Activated CD4-positive, alpha-beta T cell treated with anti-CD3 and anti-CD28 coated beads, Interleukin-2, amount 10 ng/mL, durations not matched to agents 24 days and 14 days (primary cell): ENCODE data around the gene PTGER2. TPM values are rescaled to one million over a fixed set of nuclear protein-coding genes. Genes with fewer than 3 reads are reported as not detected.

ENCODE experiments used
- DNase-seq: peaks from one replicate; pipeline ENCODE4 v3.0.0; 2022
- H3K27ac Mint-ChIP-seq: one replicate; pipeline ENCODE4 v1.8.0; 2022; ENCODE audit warnings: mild to moderate bottlenecking, mixed read lengths
- H3K27me3 Mint-ChIP-seq: one replicate; pipeline ENCODE4 v1.8.0; 2022; ENCODE audit warnings: mixed read lengths
- H3K36me3 Mint-ChIP-seq: one replicate; pipeline ENCODE4 v1.8.0; 2022; ENCODE audit warnings: low read depth, mild to moderate bottlenecking, mixed read lengths
- H3K4me1 Mint-ChIP-seq: one replicate; pipeline ENCODE4 v1.8.0; 2021; ENCODE audit warnings: mixed read lengths
- H3K4me3 Mint-ChIP-seq: one replicate; pipeline ENCODE4 v1.8.0; 2022; ENCODE audit warnings: mild to moderate bottlenecking, moderate library complexity, mixed read lengths
- H3K9me3 Mint-ChIP-seq: one replicate; pipeline ENCODE4 v1.8.0; 2021; ENCODE audit warnings: mixed read lengths
- intact Hi-C: fragments of 100-400 bp; cut with micrococcal nuclease; formaldehyde crosslinking; loops from one replicate; pipeline ENCODE4 v1.15.1; 2023
- total RNA-seq: library from RNA; stranded (reverse); gene quantifications from 2 replicates; pipeline ENCODE4 v1.2.3, GENCODE V29; 2022

The PTGER2 gene
- total RNA-seq, 1 donor from 2014 or later = 66.7 TPM

DNA sequence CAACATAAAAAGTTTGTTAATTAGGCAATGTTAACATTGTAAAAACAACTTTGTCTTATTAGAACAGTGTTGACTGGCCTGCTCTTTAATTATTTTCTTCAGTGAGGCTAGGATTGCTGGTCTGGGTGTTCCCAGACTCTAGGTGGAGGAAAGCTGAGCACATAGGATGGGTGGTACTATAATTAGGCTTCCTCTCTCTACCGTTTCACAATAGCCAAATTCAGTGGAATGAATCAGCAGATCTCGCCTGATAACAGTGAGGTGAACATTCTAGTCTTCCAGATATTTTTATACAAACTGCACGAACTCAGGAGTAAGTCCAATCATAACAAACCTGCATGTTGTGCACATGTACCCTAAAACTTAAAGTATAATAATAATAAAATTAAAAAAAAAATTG, 34.7 kb upstream of the PTGER2 start:
- Mint-ChIP-seq H3K27me3 (peaks cover 30% of the 10 kb centered on the region), H3K27ac (no peak overlapping the region)
- intact Hi-C loops = no loop called here

DNA sequence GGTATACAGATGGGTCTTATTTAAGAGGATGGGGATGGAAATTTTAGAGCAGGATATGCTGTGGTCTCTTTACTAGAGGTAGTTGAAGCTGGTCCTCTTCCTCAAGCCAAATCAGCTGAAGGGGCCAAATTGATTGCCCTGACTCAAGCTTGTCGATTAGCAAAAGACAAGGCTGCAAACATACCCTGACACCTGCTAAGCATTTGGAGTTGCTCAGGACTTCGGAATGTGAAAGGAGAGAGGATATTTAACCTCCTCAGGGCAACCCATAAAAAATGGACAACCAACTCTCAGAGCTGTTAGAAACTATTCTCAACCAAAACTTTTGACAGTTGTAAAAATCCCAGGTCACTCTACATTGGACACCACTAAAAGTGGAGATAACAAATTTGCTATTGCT, 31.0 kb upstream of the PTGER2 start:
- H3K4me1 Mint-ChIP-seq = peaks cover 44% of the 10 kb centered on the region
- no peak for DNase-seq
- no peak overlapping the region for H3K4me3 Mint-ChIP-seq
- H3K9me3 Mint-ChIP-seq = peaks cover 13% of the 10 kb centered on the region
- intact Hi-C loops = no loop called here
- H3K27me3 Mint-ChIP-seq = peaks cover 11% of the 10 kb centered on the region
- peaks cover 7% of the 10 kb centered on the region for H3K36me3 Mint-ChIP-seq
- no peak overlapping the region for H3K27ac Mint-ChIP-seq

More for the DNA sequence above, 34.7 kb upstream of the PTGER2 start:
- no peak overlapping the region for H3K4me3 Mint-ChIP-seq
- H3K4me1 Mint-ChIP-seq = peaks cover 19% of the 10 kb centered on the region
- DNase-seq = peak; percentile 56
- peaks cover 11% of the 10 kb centered on the region for H3K9me3 Mint-ChIP-seq
- peaks cover 4% of the 10 kb centered on the region for H3K36me3 Mint-ChIP-seq

DNA sequence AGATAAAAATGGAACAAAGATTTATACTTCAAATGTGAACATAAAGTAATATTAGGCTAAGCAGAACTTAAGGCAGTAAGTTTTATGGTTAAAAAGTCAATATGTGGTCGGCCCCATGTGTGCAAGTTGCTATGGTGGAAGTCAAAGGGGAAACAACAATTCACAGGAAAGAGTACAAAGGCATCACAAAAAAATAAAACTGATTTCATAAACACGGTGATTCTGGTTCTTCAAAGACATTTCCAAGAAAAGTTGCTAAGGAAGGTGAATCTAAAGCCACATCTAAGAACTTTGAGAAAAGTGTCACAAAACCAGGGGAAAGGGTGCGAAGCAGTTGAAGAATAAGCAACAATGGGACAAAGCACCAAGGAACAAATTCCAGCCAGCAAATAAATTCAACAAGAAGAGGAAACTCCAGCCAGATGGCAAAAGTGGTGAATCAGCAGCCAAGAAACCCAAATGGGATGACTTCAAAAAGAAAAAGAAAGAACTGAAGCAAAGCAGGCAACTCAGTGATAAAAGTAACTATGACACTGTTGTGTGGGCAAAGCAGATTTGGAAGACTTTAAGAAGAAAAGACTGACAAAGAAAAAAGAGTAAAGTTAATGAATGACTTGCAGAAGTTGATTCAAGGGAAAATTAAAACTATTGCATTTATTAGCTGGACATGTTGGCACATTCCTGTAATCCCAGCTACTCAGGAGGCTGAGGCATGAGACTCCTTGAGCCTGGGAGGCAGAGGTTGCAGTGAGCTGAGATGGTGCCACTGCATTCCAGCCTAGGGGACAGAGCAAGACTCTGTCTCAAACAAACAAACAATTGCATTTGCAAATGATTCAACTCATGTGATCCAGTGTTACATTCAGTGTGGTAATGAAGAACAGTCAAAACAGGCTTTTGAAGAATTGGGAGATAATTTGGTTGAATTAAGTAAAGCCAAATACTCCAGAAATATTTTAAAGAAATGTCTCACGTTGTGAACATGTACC, 27.2 kb upstream of the PTGER2 start:
- peak; percentile 84 for DNase-seq
- H3K4me3 Mint-ChIP-seq = peak overlapping the region; percentile 69
- peaks cover 7% of the 10 kb centered on the region for H3K36me3 Mint-ChIP-seq
- H3K27ac Mint-ChIP-seq = peak overlapping the region; percentile 87
- intact Hi-C loops = no loop called here
- peaks cover 39% of the 10 kb centered on the region for H3K4me1 Mint-ChIP-seq
- peaks cover 15% of the 10 kb centered on the region for H3K9me3 Mint-ChIP-seq
- H3K27me3 Mint-ChIP-seq = peaks cover 6% of the 10 kb centered on the region

DNA sequence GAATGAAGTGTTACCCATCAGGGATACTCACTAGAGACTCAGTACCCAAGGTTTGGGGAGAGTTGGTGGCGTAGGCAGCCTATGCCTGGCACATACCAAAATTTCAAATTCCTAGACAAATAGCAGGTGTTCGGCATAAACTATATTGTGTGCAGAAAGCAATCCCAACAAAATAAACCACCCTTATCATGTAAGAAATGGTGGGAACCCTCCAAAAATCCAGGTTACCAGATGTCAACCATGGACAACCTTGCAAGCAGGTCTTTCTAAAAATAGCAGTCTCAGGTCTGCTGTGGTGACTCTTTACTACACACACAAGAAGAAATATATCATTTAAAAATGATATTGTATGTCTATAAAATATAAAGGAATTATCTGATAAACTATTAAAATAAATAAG, 17.7 kb upstream of the PTGER2 start:
- intact Hi-C loops = no loop called here
- DNase-seq = no peak
- no peaks in the 10 kb centered on the region for H3K9me3 Mint-ChIP-seq
- H3K36me3 Mint-ChIP-seq = peaks cover 17% of the 10 kb centered on the region
- H3K4me1 Mint-ChIP-seq = peaks cover 24% of the 10 kb centered on the region
- H3K27me3 Mint-ChIP-seq = peaks cover 5% of the 10 kb centered on the region
- no peak overlapping the region for H3K27ac Mint-ChIP-seq
- H3K4me3 Mint-ChIP-seq = no peak overlapping the region

DNA sequence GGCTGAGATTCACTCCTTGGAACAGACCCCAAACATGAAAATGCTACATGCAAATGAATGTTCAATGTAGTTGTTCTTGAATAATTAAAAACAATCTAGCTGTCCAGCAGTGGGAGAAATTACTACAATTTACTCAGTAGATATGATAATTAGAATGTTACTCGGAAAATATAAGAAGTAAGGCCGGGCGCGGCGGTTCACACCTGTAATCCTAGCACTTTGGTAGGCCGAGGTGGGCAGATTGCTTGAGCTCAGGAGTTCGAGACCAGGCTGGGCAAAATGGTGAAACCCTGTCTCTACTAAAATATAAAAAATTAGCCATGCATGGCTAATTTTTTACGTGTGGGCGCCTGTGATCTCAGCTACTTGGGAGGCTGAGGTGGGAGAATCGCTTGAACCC, 15.3 kb upstream of the PTGER2 start:
- peaks cover 29% of the 10 kb centered on the region for H3K36me3 Mint-ChIP-seq
- H3K4me3 Mint-ChIP-seq = no peak overlapping the region
- intact Hi-C loops = loop anchor here (1.0 kb wide), 1 partner anchor 175 kb away; no protein-coding TSS in a partner anchor
- peaks cover 2% of the 10 kb centered on the region for H3K27me3 Mint-ChIP-seq
- peaks cover 3% of the 10 kb centered on the region for H3K9me3 Mint-ChIP-seq
- DNase-seq = no peak
- H3K27ac Mint-ChIP-seq = no peak overlapping the region
- H3K4me1 Mint-ChIP-seq = peaks cover 40% of the 10 kb centered on the region

DNA sequence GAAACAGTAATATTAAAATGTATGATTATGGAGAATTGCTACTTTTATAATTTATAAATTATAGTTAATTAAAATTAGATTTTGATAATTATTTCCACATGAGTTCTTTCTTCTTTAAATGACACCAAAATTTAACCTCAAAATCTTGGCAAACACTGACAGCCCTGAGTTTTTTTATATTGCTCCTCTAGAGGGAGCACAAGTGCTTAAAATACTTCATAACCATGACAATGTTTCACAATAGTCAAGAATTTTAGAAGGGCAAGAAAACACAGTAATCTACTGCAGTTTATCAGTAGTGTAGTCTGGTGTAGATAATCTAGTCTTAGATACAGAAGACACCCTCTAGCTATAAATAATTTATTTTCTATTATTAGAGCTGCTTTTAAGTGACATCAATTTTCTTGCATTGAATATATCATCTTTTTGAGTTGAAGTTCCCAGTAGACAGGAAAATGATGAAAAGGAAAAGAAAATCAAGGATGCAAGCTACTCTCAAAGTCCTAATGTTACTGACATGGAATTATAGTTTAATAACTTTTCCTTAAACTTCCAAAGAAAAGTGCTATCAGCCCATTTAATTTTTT, 14.3 kb upstream of the PTGER2 start:
- Mint-ChIP-seq H3K27ac (no peak overlapping the region), H3K4me3 (no peak overlapping the region), H3K9me3 (peaks cover 3% of the 10 kb centered on the region), H3K36me3 (peaks cover 35% of the 10 kb centered on the region), H3K4me1 (peaks cover 47% of the 10 kb centered on the region), H3K27me3 (peaks cover 2% of the 10 kb centered on the region)
- DNase-seq = peak; percentile 76
- intact Hi-C loops = loop anchor here (1.0 kb wide), 1 partner anchor 174 kb away; no protein-coding TSS in a partner anchor

DNA sequence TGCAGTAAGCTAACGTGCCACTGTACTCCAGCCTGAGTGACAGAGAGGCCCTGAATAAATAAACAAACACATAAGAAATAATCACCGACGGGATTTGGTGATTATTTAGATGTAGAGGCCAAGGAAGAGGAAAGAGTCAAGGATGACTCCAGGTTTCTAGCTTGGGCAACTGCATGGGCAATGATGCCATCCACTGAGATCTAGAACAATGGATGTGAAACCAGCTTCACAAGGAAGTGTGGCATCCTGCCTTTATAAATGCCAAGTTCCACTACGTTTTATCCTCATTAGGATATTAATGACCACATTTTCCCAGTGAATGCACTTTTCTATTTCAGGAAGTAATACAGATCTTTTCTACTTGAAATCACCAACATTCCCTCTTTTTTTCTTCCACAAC, 10.9 kb upstream of the PTGER2 start:
- no peak for DNase-seq
- no peak overlapping the region for H3K27ac Mint-ChIP-seq
- H3K4me1 Mint-ChIP-seq = peaks cover 54% of the 10 kb centered on the region
- H3K36me3 Mint-ChIP-seq = peaks cover 42% of the 10 kb centered on the region
- intact Hi-C loops = no loop called here
- no peaks in the 10 kb centered on the region for H3K27me3 Mint-ChIP-seq
- H3K9me3 Mint-ChIP-seq = peaks cover 3% of the 10 kb centered on the region
- H3K4me3 Mint-ChIP-seq = no peak overlapping the region

DNA sequence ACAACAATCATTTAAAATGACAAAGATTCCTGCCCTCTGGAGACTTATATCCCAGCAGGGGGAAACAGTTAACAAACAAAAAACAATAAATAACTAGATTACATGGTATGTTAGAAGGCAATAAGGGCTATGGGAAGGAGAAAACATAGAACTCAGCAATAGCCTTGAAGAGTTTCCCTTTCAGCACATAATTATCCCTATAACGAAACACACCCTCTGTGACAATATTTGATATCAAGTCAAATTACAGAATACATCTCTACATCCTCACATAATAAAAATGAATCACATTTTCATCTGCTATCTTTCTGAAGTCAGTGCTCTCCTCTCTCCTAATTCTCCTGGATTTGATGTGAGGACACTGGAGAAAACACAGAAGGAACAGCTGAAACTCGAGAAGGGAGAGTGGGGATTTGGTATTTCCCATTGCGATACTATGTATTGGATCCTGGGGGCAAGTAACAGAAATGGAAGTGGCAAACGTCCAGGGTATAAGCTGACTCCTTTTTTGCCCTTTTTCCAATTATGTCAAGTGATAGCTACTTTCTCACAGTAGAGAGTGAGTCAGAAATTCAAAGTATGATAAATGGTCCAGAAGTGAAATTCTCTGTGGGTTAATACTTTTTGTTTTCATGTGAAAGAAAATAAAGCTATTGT, 9.7 kb upstream of the PTGER2 start:
- no peak for DNase-seq
- Mint-ChIP-seq H3K36me3 (peaks cover 51% of the 10 kb centered on the region), H3K4me3 (no peak overlapping the region), H3K27me3 (no peaks in the 10 kb centered on the region), H3K27ac (no peak overlapping the region), H3K9me3 (peaks cover 3% of the 10 kb centered on the region), H3K4me1 (peaks cover 57% of the 10 kb centered on the region)
- intact Hi-C loops = no loop called here

DNA sequence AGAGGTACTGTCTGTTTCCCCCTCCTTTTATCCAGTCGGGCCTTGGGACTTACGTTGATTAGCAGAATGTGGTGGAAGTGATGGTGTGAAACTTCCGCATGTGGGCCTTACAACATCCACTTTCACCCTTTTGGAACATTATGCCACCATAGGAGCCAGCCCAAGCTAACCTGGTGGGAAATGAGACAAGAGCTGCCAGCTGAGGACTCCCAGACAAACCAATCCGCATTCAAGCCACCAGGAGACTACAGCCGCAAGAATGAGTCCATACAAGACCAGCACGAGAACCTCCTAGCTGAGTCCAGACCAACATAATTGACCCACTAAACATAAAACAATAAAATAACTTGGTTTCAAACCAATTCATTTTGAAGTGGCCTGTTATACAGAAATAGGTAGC, 9.1 kb upstream of the PTGER2 start:
- peaks cover 3% of the 10 kb centered on the region for H3K9me3 Mint-ChIP-seq
- H3K4me1 Mint-ChIP-seq = peaks cover 63% of the 10 kb centered on the region

DNA sequence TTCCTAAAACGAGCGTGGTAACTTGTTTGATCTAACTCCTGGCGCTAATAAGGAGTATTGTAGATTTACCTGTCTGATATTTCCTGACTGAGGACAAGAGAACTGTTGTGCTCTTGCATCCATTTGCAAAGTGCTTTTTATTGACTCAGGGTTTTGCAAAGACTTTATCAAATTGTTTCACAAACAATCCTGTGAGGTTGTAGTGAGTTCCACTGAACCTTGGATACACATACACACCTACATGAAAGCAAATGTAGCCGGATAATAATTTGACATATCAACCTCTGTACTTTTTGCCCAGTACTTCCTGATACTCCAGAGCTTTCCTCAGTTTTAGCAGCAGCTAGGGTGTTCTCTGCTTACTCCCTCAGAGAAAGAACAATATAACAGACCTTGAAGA, 6.7 kb upstream of the PTGER2 start:
- Mint-ChIP-seq H3K4me1 (peaks cover 68% of the 10 kb centered on the region), H3K27ac (peak overlapping the region; percentile 64), H3K9me3 (peaks cover 3% of the 10 kb centered on the region), H3K4me3 (peak overlapping the region; percentile 39), H3K36me3 (peaks cover 62% of the 10 kb centered on the region), H3K27me3 (no peaks in the 10 kb centered on the region)
- intact Hi-C loops = no loop called here
- DNase-seq = no peak

More for the DNA sequence above, 9.1 kb upstream of the PTGER2 start:
- intact Hi-C loops = no loop called here
- Mint-ChIP-seq H3K36me3 (peaks cover 57% of the 10 kb centered on the region), H3K27me3 (no peaks in the 10 kb centered on the region), H3K4me3 (no peak overlapping the region), H3K27ac (no peak overlapping the region)
- no peak for DNase-seq

DNA sequence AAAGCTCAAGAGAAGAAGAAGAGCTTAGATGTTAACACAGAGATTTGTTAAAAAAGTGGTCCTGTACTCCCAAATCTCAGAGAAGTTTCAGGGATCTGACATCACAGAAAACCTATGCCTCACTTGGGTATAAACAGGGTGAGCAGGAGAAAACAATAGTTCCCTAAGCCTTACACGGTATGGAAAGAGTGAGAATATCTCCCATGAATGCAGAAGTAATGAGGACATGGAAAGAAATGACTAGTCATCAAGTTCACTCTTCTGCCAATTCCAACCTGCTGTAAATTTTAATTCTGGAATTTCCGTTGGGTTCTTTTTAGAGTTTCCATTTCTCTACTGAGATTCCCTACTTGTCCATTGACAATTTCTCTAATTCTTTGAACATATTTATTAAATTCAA, 6.2 kb upstream of the PTGER2 start:
- no peaks in the 10 kb centered on the region for H3K27me3 Mint-ChIP-seq
- intact Hi-C loops = no loop called here
- peak overlapping the region; percentile 39 for H3K4me3 Mint-ChIP-seq
- H3K4me1 Mint-ChIP-seq = peaks cover 68% of the 10 kb centered on the region
- no peak for DNase-seq
- peaks cover 61% of the 10 kb centered on the region for H3K36me3 Mint-ChIP-seq
- H3K9me3 Mint-ChIP-seq = no peaks in the 10 kb centered on the region
- peak overlapping the region; percentile 64 for H3K27ac Mint-ChIP-seq

DNA sequence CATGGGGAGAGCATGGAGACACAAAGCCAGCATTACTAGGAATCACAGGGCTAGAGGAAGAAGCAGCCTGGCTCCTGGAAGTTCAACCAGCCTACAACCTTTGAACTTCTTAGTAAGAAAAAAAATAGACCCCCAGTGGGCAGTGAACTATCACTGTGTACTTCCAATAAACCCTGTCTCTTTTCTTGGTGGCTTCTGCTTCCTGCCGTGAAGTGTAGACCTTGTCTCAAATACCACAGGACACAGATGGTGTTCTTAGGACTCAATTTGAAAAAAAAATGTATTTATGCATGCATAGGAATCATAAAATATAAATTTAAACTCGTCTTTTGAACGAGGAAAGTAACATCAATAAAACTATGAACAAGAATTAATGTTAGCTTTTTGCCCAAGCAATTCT, 3.6 kb upstream of the PTGER2 start:
- H3K4me3 Mint-ChIP-seq = peak overlapping the region; percentile 99
- peak overlapping the region; percentile 99 for H3K27ac Mint-ChIP-seq
- no peaks in the 10 kb centered on the region for H3K9me3 Mint-ChIP-seq

DNA sequence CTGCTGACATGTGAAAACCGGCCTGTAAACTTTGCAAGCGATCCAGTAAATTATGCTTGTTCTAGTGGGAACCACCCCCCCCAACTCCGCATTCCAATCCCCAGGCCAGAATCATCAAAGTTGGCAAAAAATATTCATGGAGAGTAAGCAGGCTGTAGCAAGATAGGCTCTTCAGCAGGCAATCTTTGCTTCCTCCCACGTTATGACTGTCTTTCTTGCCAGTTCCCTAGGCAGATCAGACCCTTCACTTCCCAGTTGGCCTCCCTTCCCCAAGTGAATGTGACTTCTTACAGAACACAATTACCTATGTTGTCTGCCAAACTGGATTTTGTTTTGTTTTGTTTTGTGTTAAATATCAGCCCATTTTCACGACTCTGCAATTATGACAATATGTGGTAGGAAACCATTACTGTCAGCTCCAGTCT, 1.2 kb upstream of the PTGER2 start:
- peak overlapping the region; percentile 99 for H3K27ac Mint-ChIP-seq

More for the DNA sequence above, 3.6 kb upstream of the PTGER2 start:
- DNase-seq = peak; percentile 52
- Mint-ChIP-seq H3K4me1 (peaks cover 62% of the 10 kb centered on the region), H3K27me3 (no peaks in the 10 kb centered on the region), H3K36me3 (peaks cover 65% of the 10 kb centered on the region)
- intact Hi-C loops = loop anchor here (5.0 to 10.0 kb wide), 2 partner anchors 394 to 463 kb away; partner anchors contain the start of gene PSMC6

More for the DNA sequence above, 1.2 kb upstream of the PTGER2 start:
- H3K36me3 Mint-ChIP-seq = peaks cover 77% of the 10 kb centered on the region
- DNase-seq = no peak
- no peaks in the 10 kb centered on the region for H3K27me3 Mint-ChIP-seq
- H3K4me3 Mint-ChIP-seq = peak overlapping the region; percentile 99
- H3K4me1 Mint-ChIP-seq = peaks cover 61% of the 10 kb centered on the region
- intact Hi-C loops = loop anchor here (5.0 to 10.0 kb wide), 2 partner anchors 392 to 466 kb away; partner anchors contain the start of gene PSMC6
- H3K9me3 Mint-ChIP-seq = no peaks in the 10 kb centered on the region
